ENCODE results near the gene FKBP11. TPM values are rescaled to one million over a fixed set of nuclear protein-coding genes. Genes with fewer than 3 reads are reported as not detected.

FKBP11 gene
- total and polyA plus RNA-seq, 2 of the 13 experiments (the other 11 are each of a cell fraction or from before 2014, with no cell fraction given) = 15.5 to 19.4 TPM

- TF ChIP-seq ZNF512B (CRISPR knock-in tag; IDR thresholded peaks at IDR 0.05; ENCODE audit: borderline replicate concordance) (no peak), ZNF383 (CRISPR knock-in tag; IDR thresholded peaks at IDR 0.05; ENCODE audit: borderline replicate concordance) (no peak), ZSCAN12 (CRISPR knock-in tag; IDR thresholded peaks at IDR 0.05) (no peak), ZNF839 (CRISPR knock-in tag; IDR thresholded peaks at IDR 0.05; ENCODE audit: borderline replicate concordance) (no peak), ZNF225 (CRISPR knock-in tag; IDR thresholded peaks at IDR 0.05) (no peak), CTCF (CRISPR knock-in tag; IDR thresholded peaks at IDR 0.05) (peak; percentile 58), ZNF207 (IDR thresholded peaks at IDR 0.05; ENCODE audit: borderline replicate concordance) (no peak), ZNF777 (CRISPR knock-in tag; IDR thresholded peaks at IDR 0.05) (peak; percentile 94), RFX3 (CRISPR knock-in tag; IDR thresholded peaks at IDR 0.05) (no peak), KDM3A (CRISPR knock-in tag; IDR thresholded peaks at IDR 0.05; ENCODE audit: low read depth) (no peak), ZNF556 (CRISPR knock-in tag; IDR thresholded peaks at IDR 0.05; ENCODE audit: borderline replicate concordance) (no peak), GABPB1 (CRISPR knock-in tag; IDR thresholded peaks at IDR 0.05) (peak; percentile 45; the same call in 1 of the 2 replicates), ZNF780A (CRISPR knock-in tag; IDR thresholded peaks at IDR 0.05) (no peak), ZSCAN9 (CRISPR knock-in tag; IDR thresholded peaks at IDR 0.05; ENCODE audit: borderline replicate concordance) (no peak), PAX8 (CRISPR knock-in tag; IDR thresholded peaks at IDR 0.05; ENCODE audit: borderline replicate concordance) (0 out of 2 replicates have a peak, but pooled peaks have one; percentile 38), KDM5B (CRISPR knock-in tag; IDR thresholded peaks at IDR 0.05; ENCODE audit: borderline replicate concordance) (peak; percentile 56; the same call in 1 of the 2 replicates), TMF1 (CRISPR knock-in tag; IDR thresholded peaks at IDR 0.05; ENCODE audit: low read depth) (no peak), ZBTB25 (CRISPR knock-in tag; IDR thresholded peaks at IDR 0.05) (no peak), ZNF451 (CRISPR knock-in tag; IDR thresholded peaks at IDR 0.05) (peak; percentile 63; the same call in 1 of the 2 replicates), JDP2 (CRISPR knock-in tag; IDR thresholded peaks at IDR 0.05; ENCODE audit: borderline replicate concordance) (no peak), GLMP (CRISPR knock-in tag; IDR thresholded peaks at IDR 0.05; ENCODE audit: borderline replicate concordance) (no peak), NFATC3 (CRISPR knock-in tag; IDR thresholded peaks at IDR 0.05) (no peak), SRF (IDR thresholded peaks at IDR 0.05; ENCODE audit: low read depth, low read length) (no peak), NFE2L2 (IDR thresholded peaks at IDR 0.05; ENCODE audit: low read length) (no peak)
These were observed 44.8 kb upstream of the FKBP11 start (continued) for GRCh38 chr12:48969833-48970701.
